SK-N-SH (cell line): Measurements from ENCODE around the gene HNRNPH3. TPM values are rescaled to one million over a fixed set of nuclear protein-coding genes. Genes with fewer than 3 reads are reported as not detected.

Experiments used
- CTCF ChIA-PET: fragments of 300-600, 350-600 bp; formaldehyde crosslinking; extraction: SDS; loops from one replicate; lab custom pipeline; 2021; lab: Yijun Ruan, JAX
- POLR2A ChIA-PET: fragments of 350-600 bp; sonication (Branson Sonifier 250); formaldehyde crosslinking; extraction: SDS; loops from one replicate; lab custom pipeline; 2020; ENCODE audit warnings: antibody characterized with exemption, inconsistent platforms; lab: Yijun Ruan, JAX
- DNase-seq: peaks from one replicate; pipeline ENCODE4 v3.0.0; 2012
- H2AFZ ChIP-seq: fragments of 200-600 bp; sonication (generic); 2 replicates; pipeline ENCODE4 v1.8.1; 2016; ENCODE audit warnings: antibody characterized with exemption, mild to moderate bottlenecking, low read depth
- H3F3A ChIP-seq: fragments of 200-600 bp; sonication (generic); replicated peaks from 2 replicates; pipeline ENCODE3; 2016; ENCODE audit warnings: antibody characterized with exemption, mild to moderate bottlenecking; ENCODE audit not compliant: insufficient read depth
- H3K27ac ChIP-seq, 2 experiments: fragments of 200-500 bp in 1 of 2; fragments of 200-600 bp in 1 of 2; sonication (Bioruptor generic) in 1 of 2; sonication (generic), shearing (Covaris generic) in 1 of 2; 2 replicates each; pipeline versions ENCODE4 v1.5.1 to v1.6.1; 2014 to 2016; ENCODE audit warnings: low read depth in 2 of 2, inconsistent platforms in 1 of 2, low read length in 1 of 2, mild to moderate bottlenecking in 1 of 2, mixed read lengths in 1 of 2
- H3K27me3 ChIP-seq: fragments of 200-600 bp; sonication (generic), shearing (Covaris generic); 2 replicates; pipeline ENCODE4 v1.6.1; 2016; ENCODE audit warnings: mixed run types; ENCODE audit not compliant: insufficient read depth
- H3K36me3 ChIP-seq, 2 experiments: fragments of 200-500 bp in 1 of 2; fragments of 200-600 bp in 1 of 2; sonication (Bioruptor generic) in 1 of 2; sonication (generic) in 1 of 2; replicated peaks in 1 of 2; 2 replicates each; pipeline versions ENCODE3 to v1.5.1; 2014 to 2016; ENCODE audit warnings: low read length in 1 of 2, mild to moderate bottlenecking in 1 of 2; ENCODE audit not compliant: insufficient read depth in 2 of 2, control insufficient read depth in 1 of 2
- H3K4me1 ChIP-seq, 2 experiments: fragments of 200-500 bp in 1 of 2; fragments of 200-600 bp in 1 of 2; sonication (Bioruptor generic) in 1 of 2; sonication (generic), shearing (Covaris generic) in 1 of 2; 2 replicates each; pipeline versions ENCODE4 v1.5.1 to v1.6.1; 2014 to 2016; ENCODE audit warnings: low read depth in 1 of 2, low read length in 1 of 2, mixed run types in 1 of 2; ENCODE audit not compliant: insufficient read depth in 2 of 2, control insufficient read depth in 1 of 2
- H3K4me2 ChIP-seq: fragments of 200-600 bp; sonication (generic), shearing (Covaris generic); 2 replicates; pipeline ENCODE4 v1.6.1; 2017; ENCODE audit warnings: mixed run types
- H3K4me3 ChIP-seq, 2 experiments: fragments of 200-500 bp in 1 of 2; fragments of 200-600 bp in 1 of 2; sonication (Bioruptor generic) in 1 of 2; sonication (generic), shearing (Covaris generic) in 1 of 2; 2 replicates each; pipeline versions ENCODE4 v1.5.1 to v1.8.1; 2014 to 2016; ENCODE audit warnings: low read depth in 2 of 2, inconsistent platforms in 1 of 2, low read length in 1 of 2, mild to moderate bottlenecking in 1 of 2, mixed read lengths in 1 of 2, moderate library complexity in 1 of 2
- H3K79me2 ChIP-seq: fragments of 200-600 bp; sonication (generic); 2 replicates; pipeline ENCODE4 v1.8.1; 2017; ENCODE audit warnings: mild to moderate bottlenecking; ENCODE audit not compliant: insufficient read depth
- H3K9ac ChIP-seq: fragments of 200-600 bp; sonication (generic); 2 replicates; pipeline ENCODE4 v1.6.1; 2017; ENCODE audit warnings: mixed run types
- H3K9me2 ChIP-seq: fragments of 200-600 bp; sonication (generic); 2 replicates; pipeline ENCODE4 v1.6.1; 2017; ENCODE audit warnings: mixed run types
- H3K9me3 ChIP-seq: fragments of 200-600 bp; sonication (generic); 2 replicates; pipeline ENCODE4 v1.6.1; 2017; ENCODE audit warnings: mixed run types, mild to moderate bottlenecking, moderate library complexity
- H4K20me1 ChIP-seq: fragments of 200-600 bp; sonication (generic); 2 replicates; pipeline ENCODE4 v1.6.1; 2017; ENCODE audit warnings: mild to moderate bottlenecking, mixed run types; ENCODE audit not compliant: insufficient read depth
- FOSL2 ChIP-seq: IDR thresholded peaks from 2 replicates; pipeline ENCODE4 v1.4.0; 2012; ENCODE audit warnings: low read depth, mild to moderate bottlenecking, moderate library complexity, borderline replicate concordance
- FOXM1 ChIP-seq: IDR thresholded peaks from 2 replicates; pipeline ENCODE4 v1.4.0; 2012; ENCODE audit warnings: low read depth, mild to moderate bottlenecking
- GABPA ChIP-seq: IDR thresholded peaks from 2 replicates; pipeline ENCODE4 v1.4.0; 2012; ENCODE audit warnings: low read depth, mild to moderate bottlenecking
- GATA2 ChIP-seq: sonication (generic); formaldehyde crosslinking; IDR thresholded peaks from 2 replicates; pipeline ENCODE4 v1.5.0; 2020; ENCODE audit warnings: mild to moderate bottlenecking, missing genetic modification reagents
- JUND ChIP-seq: IDR thresholded peaks from 2 replicates; pipeline ENCODE4 v1.4.0; 2012
- MXI1 ChIP-seq: IDR thresholded peaks from 2 replicates; pipeline ENCODE4 v1.6.1; 2012; ENCODE audit warnings: mild to moderate bottlenecking, low read depth, low read length, improper control_type of control experiment
- NRF1 ChIP-seq: IDR thresholded peaks from 2 replicates; pipeline ENCODE4 v1.6.1; 2012; ENCODE audit warnings: low read depth, mild to moderate bottlenecking, low read length
- PBX3 ChIP-seq: IDR thresholded peaks from 2 replicates; pipeline ENCODE4; 2012
- RAD21 ChIP-seq: IDR thresholded peaks from 2 replicates; pipeline ENCODE4 v1.6.1; 2012; ENCODE audit warnings: mild to moderate bottlenecking, low read length
- RCOR1 ChIP-seq: fragments of 150-350 bp; IDR thresholded peaks from 2 replicates; pipeline ENCODE4 v1.6.1; 2017; ENCODE audit warnings: antibody characterized with exemption, low read length
- REST ChIP-seq: IDR thresholded peaks from 2 replicates; pipeline ENCODE4 v1.6.1; 2012; ENCODE audit warnings: mild to moderate bottlenecking, low read depth, low read length, moderate library complexity
- RXRA ChIP-seq: IDR thresholded peaks from 2 replicates; pipeline ENCODE4 v1.4.0; 2012; ENCODE audit warnings: low read depth, mild to moderate bottlenecking, borderline replicate concordance
- SIN3A ChIP-seq: IDR thresholded peaks from 2 replicates; pipeline ENCODE4 v1.6.1; 2012; ENCODE audit warnings: low read depth, mild to moderate bottlenecking, low read length, moderate library complexity, borderline replicate concordance
- SMC3 ChIP-seq: IDR thresholded peaks from 2 replicates; pipeline ENCODE4 v1.6.1; 2012; ENCODE audit warnings: low read depth, low read length, improper control_type of control experiment
- TAF1 ChIP-seq: IDR thresholded peaks from 2 replicates; pipeline ENCODE4 v1.6.1; 2012; ENCODE audit warnings: low read depth, mild to moderate bottlenecking, low read length, moderate library complexity, borderline replicate concordance
- TEAD4 ChIP-seq: IDR thresholded peaks from 2 replicates; pipeline ENCODE4 v1.4.0; 2012; ENCODE audit warnings: mild to moderate bottlenecking, borderline replicate concordance; ENCODE audit not compliant: insufficient read depth
- WGBS: methylation state at CpG from one replicate; pipeline ENCODE4 v1.1.6; 2017; ENCODE audit warnings: low lambda C conversion rate; 5-methylcytosine and 5-hydroxymethylcytosine counted together
- polyA plus RNA-seq, 3 experiments: library from polyadenylated mRNA; depleted of rRNA; stranded (reverse); fragments of >200 nt; gene quantifications; 2 replicates each; pipeline ENCODE4 v1.2.3, GENCODE V29; 2012
- TF ChIP-seq, protein P1 (sequence below): IDR thresholded peaks from 2 replicates; pipeline ENCODE4 v1.4.0; 2012; ENCODE audit warnings: low read depth
- TF ChIP-seq, protein P2 (sequence below): fragments of 150-350 bp; IDR thresholded peaks from 2 replicates; pipeline ENCODE4 v1.6.1; 2017; ENCODE audit warnings: antibody characterized with exemption, low read length, low read depth, borderline replicate concordance

The HNRNPH3 gene
- polyA plus RNA-seq, 1 of the 3 experiments (the other 2 are of a cell fraction): 73.0 TPM

- TF ChIP-seq PBX3 (no peak), SMC3 (no peak)
These were observed 21.7 kb downstream of the HNRNPH3 start (continued) for GRCh38 chr10:68353537-68353936.

GRCh38 chr10:68359189-68359588 is 27.3 kb downstream of the HNRNPH3 start:
- Histone ChIP-seq H3K4me3 (no peak overlapping the region), H3F3A (peaks cover 6% of the 10 kb centered on the region), H3K27me3 (no peaks in the 10 kb centered on the region), H3K4me1 (no peaks in the 10 kb centered on the region), H3K9me3 (no peaks in the 10 kb centered on the region), H3K9me2 (no peaks in the 10 kb centered on the region), H3K27ac (no peak overlapping the region), H3K9ac (no peak overlapping the region), H3K36me3 (peaks cover 22 to 59% of the 10 kb centered on the region in 2 experiments), H2AFZ (no peak overlapping the region), H3K79me2 (no peaks in the 10 kb centered on the region), H3K4me2 (no peak overlapping the region), H4K20me1 (no peaks in the 10 kb centered on the region)
- WGBS: 96% methylated on average over 6 of the region's 6 CpGs
- ChIA-PET POLR2A (no interaction called here), CTCF (interaction anchor here (1.2 kb wide), 1 partner anchor 11 kb away, joined by 6 read pairs; no protein-coding TSS in a partner anchor)
- TF ChIP-seq, protein P1, sequence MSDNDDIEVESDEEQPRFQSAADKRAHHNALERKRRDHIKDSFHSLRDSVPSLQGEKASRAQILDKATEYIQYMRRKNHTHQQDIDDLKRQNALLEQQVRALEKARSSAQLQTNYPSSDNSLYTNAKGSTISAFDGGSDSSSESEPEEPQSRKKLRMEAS: no peak
- TF ChIP-seq FOXM1 (no peak), SIN3A (no peak), GABPA (no peak), NRF1 (no peak), REST (no peak), SMC3 (no peak), TEAD4 (no peak), FOSL2 (no peak), TAF1 (no peak), RAD21 (no peak), MXI1 (no peak), RCOR1 (no peak), RXRA (no peak), GATA2 (CRISPR knock-in tag) (no peak), PBX3 (no peak), JUND (no peak)
- TF ChIP-seq, protein P2, sequence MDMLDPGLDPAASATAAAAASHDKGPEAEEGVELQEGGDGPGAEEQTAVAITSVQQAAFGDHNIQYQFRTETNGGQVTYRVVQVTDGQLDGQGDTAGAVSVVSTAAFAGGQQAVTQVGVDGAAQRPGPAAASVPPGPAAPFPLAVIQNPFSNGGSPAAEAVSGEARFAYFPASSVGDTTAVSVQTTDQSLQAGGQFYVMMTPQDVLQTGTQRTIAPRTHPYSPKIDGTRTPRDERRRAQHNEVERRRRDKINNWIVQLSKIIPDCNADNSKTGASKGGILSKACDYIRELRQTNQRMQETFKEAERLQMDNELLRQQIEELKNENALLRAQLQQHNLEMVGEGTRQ: no peak
- no peak for DNase-seq
